NK-92 (cell line): ENCODE data around the gene DAAM2.

Experiments used
- DNase-seq: peaks from one replicate; lab custom pipeline; 2025; ENCODE audit not compliant: unreplicated experiment; lab: John Stamatoyannopoulos, UW

Gene DAAM2

GRCh38 chr6:39791850-39792539 lies at the start of gene DAAM2:
DAAM2 (plus strand) TSS chr6:39792376; CDS start chr6:39856303, 63,927 bp downstream.
- DNase-seq: no peak

- no peak for DNase-seq
Observed at GRCh38 chr6:39746795-39747194, 45.4 kb upstream of the DAAM2 start.

- DNase-seq: no peak
Observed at GRCh38 chr6:39752835-39753724, 39.1 kb upstream of the DAAM2 start.

GRCh38 chr6:39753725-39754045 lies 38.5 kb upstream of the DAAM2 start:
- DNase-seq: no peak

GRCh38 chr6:39754514-39755115 lies 37.6 kb upstream of the DAAM2 start:
- DNase-seq: no peak

- no peak for DNase-seq
Observed at GRCh38 chr6:39755231-39755630, 36.9 kb upstream of the DAAM2 start.

- no peak for DNase-seq
Observed at GRCh38 chr6:39756582-39756981, 35.6 kb upstream of the DAAM2 start.

- no peak for DNase-seq
Observed at GRCh38 chr6:39758905-39759605, 33.1 kb upstream of the DAAM2 start.

GRCh38 chr6:39760226-39760952 lies 31.8 kb upstream of the DAAM2 start:
- no peak for DNase-seq

- DNase-seq: no peak
Observed at GRCh38 chr6:39765508-39766065, 26.6 kb upstream of the DAAM2 start.

GRCh38 chr6:39769012-39769411 lies 23.2 kb upstream of the DAAM2 start:
- DNase-seq: no peak

- no peak for DNase-seq
Observed at GRCh38 chr6:39770446-39770845, 21.7 kb upstream of the DAAM2 start.

GRCh38 chr6:39772559-39773273 lies 19.5 kb upstream of the DAAM2 start:
- DNase-seq: no peak

GRCh38 chr6:39773782-39774181 lies 18.4 kb upstream of the DAAM2 start:
- DNase-seq: no peak

GRCh38 chr6:39776581-39776980 lies 15.6 kb upstream of the DAAM2 start:
- no peak for DNase-seq

GRCh38 chr6:39777218-39777617 lies 15.0 kb upstream of the DAAM2 start:
- DNase-seq: no peak

GRCh38 chr6:39777661-39778060 lies 14.5 kb upstream of the DAAM2 start:
- no peak for DNase-seq

GRCh38 chr6:39778581-39779255 lies 13.5 kb upstream of the DAAM2 start:
- no peak for DNase-seq

GRCh38 chr6:39785281-39785680 lies 6.9 kb upstream of the DAAM2 start:
- no peak for DNase-seq
